GM18907 (cell line): ENCODE results near the gene TINCR.
"Not testable (repeated sequence)": the region's sequence is repeated elsewhere in the genome, so short reads cannot be mapped to it uniquely, and the experiment has no call there.

Experiments
- ATAC-seq: cut with Tn5 transposase; IDR thresholded peaks from one replicate; pipeline ENCODE4 v1.9.1; 2021; ENCODE audit warnings: mild to moderate bottlenecking, moderate library complexity; ENCODE audit not compliant: unreplicated experiment

The TINCR gene

GRCh38 chr19:5567360-5567969, at the start of gene TINCR:
Gene TINCR, minus strand, starts transcription at chr19:5567953.
- ATAC-seq, result no peak

- no peak for ATAC-seq
Observed at GRCh38 chr19:5617080-5617479, 49.3 kb upstream of the TINCR start.

GRCh38 chr19:5615756-5616327, 48.1 kb upstream of the TINCR start:
- ATAC-seq, result no peak

- no peak for ATAC-seq
Observed at GRCh38 chr19:5612891-5613865, 45.4 kb upstream of the TINCR start.

GRCh38 chr19:5609881-5610448, 42.2 kb upstream of the TINCR start:
- ATAC-seq, result no peak

GRCh38 chr19:5608766-5609165, 41.0 kb upstream of the TINCR start:
- not testable (repeated sequence) for ATAC-seq

GRCh38 chr19:5608291-5608690, 40.5 kb upstream of the TINCR start:
- ATAC-seq, result no peak

- no peak for ATAC-seq
Observed at GRCh38 chr19:5607318-5608275, 39.8 kb upstream of the TINCR start.

- ATAC-seq, result no peak
Observed at GRCh38 chr19:5605362-5605761, 37.6 kb upstream of the TINCR start.

GRCh38 chr19:5603626-5604025, 35.9 kb upstream of the TINCR start:
- ATAC-seq, result no peak

- ATAC-seq, result no peak
Observed at GRCh38 chr19:5600797-5601196, 33.0 kb upstream of the TINCR start.

- no peak for ATAC-seq
Observed at GRCh38 chr19:5595745-5596144, 28.0 kb upstream of the TINCR start.

- no peak for ATAC-seq
Observed at GRCh38 chr19:5595129-5595528, 27.4 kb upstream of the TINCR start.

- no peak for ATAC-seq
Observed at GRCh38 chr19:5594521-5594950, 26.8 kb upstream of the TINCR start.

GRCh38 chr19:5593343-5594255, 25.8 kb upstream of the TINCR start:
- no peak for ATAC-seq

GRCh38 chr19:5592531-5593342, 25.0 kb upstream of the TINCR start:
- ATAC-seq, result no peak

GRCh38 chr19:5591476-5591875, 23.7 kb upstream of the TINCR start:
- ATAC-seq, result no peak

- no peak for ATAC-seq
Observed at GRCh38 chr19:5590865-5591154, 23.1 kb upstream of the TINCR start.
